Hematopoietic multipotent progenitor cell (in vitro differentiated cells): Measurements from ENCODE around the gene TOB1. TPM values are rescaled to one million over a fixed set of nuclear protein-coding genes. Genes with fewer than 3 reads are reported as not detected.

Experiments used
- DNase-seq, 3 donors: peaks; one replicate each; pipeline ENCODE4 v3.0.0-alpha.2; 2011 to 2015; ENCODE audit warnings: low read depth in 2 of 3, low spot score in 2 of 3
- total RNA-seq: library from RNA; depleted of rRNA; stranded (reverse); fragments of >200 nt; gene quantifications from one replicate; pipeline ENCODE4 v1.2.3, GENCODE V29; 2012

The TOB1 gene
- total RNA-seq, 1 donor = 12.1 TPM

DNA sequence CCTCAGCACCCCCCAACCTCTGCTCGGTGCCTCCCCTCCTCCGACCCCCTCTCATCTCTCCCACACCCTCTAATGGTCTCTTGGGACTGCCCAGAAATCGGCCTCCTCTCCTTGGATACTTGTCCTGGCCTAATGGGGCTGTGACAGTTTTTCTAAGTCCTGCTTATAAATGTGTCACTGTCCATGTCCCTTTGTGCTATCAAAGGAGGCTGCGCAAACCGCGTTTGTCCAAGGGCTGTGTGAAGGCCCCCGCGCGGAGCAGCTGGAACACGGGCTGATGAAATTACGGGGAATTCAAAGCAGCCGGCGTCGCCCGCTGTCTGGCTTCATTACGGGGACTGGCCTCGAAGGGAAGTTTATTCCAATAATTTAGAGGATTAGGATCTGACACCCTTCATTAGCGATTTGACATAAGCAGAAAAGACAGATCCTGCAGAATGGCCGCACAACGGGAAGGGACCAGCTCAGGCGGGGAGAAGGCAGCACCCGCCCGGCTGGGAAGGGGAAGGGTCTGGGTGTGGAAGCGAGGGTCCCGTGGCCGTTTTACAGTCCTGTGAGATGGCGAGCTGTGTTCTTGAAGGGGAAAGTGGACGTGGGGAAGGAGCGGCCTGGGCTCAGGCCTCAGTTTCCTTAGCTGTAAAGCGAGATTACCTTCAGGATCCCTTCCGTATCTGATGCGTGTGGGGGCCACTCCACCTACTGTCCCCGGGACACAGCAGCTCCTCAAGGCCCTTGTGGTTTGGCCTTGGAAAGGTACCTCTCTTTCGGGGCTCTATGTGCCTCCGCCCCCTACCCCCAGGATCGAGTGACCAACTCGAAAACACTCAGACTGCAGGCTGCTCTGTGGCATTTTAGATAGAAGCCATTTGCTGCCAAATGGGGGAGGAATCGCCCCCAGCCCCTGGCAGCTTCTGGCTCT lies 32.4 kb downstream of the TOB1 start:
- DNase-seq = no peak

DNA sequence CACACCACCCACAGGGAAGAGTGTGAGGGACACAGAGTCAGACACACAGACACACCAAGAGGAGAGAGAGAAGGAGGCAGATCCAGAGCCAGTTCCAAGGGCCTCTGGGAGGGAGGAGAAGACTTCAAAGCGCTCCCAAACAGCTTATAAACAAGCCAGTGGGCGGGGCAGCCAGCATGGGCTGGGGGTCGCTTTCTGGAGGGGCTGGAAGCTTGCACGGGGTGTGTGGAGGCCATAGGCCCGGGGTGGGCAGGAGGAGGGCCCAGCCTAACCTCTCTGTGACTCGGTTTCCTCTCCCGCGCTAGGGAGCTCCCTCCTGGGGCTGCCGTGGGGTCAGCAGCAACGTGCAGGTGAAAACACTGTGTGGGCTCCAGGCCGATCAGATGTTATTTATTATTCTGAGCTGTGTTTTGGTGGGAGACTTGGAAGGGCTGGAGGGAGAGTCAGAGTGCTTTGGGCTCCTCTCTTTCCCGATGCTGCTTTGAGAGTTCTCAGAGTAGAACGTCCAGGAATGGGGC lies 33.2 kb downstream of the TOB1 start:
- no peak for DNase-seq

DNA sequence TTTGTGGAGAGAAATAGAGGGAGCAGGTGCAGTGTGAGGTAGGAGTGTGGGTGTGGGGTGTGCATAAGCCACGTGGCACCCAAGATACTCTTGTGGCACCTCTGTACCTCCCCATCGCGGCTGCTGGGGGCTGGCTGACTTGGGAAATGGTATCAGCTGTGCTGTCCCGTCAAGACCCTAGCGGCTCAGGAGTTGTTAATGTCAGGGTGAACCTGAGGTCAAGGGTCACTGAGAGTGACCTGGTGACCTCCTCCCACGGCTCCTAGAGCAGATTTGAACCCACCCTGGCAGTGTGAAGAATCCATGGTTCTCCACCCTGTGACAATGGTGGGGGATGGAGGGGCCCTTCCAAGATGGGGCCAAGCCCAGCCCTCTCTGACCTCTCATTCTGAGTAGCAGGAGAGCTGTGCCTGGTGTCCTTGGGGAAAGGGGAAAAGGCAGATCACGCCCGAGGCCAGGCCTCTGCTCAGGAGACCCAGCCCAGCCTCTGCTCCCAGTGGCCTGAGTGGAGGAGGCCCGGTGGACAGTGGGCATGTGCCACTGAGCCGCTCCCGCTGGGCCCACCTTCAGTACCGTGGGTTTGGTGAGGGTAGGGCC lies 33.8 kb downstream of the TOB1 start:
- DNase-seq = no peak

DNA sequence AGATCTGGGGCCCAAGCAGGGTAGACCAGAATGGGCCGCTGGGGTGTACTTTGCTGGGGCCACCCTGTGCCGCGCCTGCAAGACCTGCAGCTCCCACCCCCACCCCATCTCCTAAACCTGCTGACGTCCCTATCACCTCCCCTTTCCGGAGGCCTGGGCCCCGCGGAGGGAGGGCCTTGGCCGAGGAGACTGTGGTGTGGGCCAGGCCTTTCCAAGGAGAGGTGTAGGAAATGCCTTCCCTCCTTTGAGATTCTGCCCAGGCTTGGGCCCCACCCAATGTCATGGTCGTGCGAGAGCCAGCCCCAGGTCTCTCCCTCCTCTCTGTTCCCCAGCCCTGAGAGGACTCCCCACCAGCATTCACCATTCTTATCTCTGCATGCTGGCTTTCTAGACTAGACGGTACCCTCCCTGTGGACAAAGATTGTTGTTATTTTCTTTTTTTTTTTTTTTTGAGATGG lies 34.7 kb downstream of the TOB1 start:
- DNase-seq = peak in 1 of 3 donors; percentile 48

DNA sequence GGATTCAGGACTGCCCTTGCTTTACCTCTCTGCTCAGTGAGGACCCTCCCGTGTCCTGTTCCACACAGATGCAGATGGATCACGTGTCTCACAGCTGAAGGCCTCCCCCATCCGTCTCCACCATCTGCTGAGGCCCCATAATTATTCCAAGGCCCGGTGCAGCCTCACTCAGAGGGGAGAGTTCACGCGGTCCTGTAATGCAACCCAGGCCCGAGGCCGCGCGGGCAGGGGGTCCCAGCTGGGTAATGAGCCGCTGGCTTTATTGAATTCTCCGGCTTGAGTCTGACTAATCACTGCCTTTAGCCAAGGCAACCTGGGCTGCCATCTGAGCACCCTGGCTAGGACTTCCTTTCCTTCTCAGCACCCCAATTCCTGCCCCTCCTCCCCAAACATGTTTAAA lies 35.2 kb downstream of the TOB1 start:
- no peak for DNase-seq

DNA sequence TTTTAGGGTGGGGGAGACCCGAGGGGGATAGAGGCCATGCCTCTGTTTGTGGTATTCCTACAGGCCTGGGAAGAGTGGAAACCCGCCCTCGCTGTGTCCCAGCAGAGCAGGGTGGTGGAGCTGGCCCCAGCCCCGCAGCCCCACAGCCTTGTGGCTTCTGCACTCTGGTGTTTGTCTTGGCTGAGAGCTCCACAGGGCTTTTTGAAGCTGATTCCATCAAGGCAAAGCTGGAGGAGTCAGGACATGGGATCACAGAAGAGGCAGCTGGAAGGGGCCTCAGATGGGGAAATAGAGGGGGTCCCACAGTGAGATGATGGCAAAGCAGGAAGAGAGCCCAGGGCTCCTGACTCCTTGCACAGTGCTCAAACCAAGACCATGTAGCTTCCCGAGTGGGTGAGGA lies 35.8 kb downstream of the TOB1 start:
- no peak for DNase-seq

DNA sequence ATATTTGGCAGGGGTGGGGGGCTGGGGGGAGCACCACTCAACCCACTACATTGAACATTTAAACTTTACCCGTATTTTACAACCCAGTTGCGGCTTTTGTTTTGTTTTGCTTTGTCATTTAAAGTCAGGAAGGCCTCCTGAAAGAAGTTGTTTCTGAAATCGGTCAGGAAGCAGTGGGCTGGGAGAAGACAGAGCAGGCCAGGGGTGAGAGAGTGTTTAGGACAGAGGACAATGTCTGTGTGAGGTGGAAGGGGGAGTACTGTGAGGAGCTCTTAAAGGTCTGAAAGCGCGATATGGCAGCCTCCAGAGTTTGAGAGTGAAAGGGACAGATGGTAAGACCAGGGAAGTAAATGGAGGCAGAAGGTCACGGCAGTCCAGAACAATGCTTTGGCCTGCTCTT lies 36.8 kb downstream of the TOB1 start:
- no peak for DNase-seq

DNA sequence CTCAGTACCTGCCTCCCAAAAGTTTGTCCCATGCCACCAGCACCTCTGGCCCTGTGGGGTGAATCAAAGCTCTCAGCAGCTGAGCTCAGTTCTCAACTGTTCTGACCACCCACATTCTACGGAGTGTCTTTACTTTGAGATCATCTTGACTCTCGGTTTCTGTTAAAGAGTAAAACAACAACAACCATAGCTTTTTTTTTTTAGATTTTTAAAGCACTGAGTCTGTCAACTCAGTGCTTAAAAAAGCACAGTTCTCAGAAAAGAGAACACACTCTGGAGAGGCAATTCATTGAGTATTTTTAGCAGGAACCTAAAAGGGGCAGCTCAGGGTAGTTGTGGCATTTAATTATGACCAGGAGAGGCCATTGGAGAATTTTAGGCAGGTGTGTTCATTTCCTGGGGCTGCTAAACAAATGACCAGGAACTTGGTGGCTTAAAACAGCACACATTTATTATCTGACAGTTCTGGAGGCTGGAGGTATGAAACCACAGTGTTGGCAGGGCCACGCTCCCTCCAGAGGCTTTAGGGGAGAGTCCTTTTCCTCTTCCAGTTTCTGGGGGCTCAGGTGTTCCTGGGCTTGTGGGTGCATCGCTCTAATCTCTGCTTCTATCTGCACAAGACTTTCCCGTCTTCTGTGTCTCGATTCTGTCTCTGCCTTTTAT lies 37.5 kb downstream of the TOB1 start:
- no peak for DNase-seq

DNA sequence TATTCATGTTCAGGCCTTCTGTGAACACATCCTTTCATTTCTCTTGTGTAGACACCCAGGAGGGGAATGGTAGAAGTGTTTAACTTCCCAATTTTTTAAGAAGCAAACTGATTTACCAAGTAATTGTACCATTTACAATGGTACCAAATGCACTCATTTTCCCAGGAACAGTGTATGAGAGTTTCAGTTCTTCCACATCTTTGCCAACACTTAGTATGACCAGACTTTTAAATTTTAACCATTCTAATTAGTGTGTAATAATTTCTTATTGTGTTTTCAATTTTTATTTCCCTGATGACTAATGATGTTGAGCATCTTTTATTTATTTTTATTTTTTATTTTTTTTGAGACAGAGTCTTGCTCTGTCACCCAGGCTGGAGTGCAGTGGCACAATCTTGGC lies 41.0 kb downstream of the TOB1 start:
- no peak for DNase-seq

DNA sequence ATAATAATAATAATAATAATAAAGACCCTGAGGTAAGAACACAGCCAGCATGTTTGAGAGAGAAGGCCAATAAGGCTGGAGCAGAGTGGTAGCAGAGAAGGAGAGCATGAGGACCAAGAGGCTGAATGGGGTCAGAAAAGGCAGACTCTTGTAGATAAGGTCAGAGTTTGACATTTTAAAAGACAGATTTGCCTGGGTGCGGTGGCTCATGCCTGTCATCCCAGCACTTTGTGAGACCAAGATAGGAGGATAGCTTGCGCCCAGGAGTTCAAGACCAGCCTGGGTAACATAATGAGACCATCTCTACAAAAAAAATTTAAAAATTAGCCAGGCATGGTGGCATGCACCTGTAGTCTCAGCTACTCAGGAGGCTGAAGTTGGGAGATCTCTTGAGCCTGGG lies 41.7 kb downstream of the TOB1 start:
- DNase-seq = no peak

DNA sequence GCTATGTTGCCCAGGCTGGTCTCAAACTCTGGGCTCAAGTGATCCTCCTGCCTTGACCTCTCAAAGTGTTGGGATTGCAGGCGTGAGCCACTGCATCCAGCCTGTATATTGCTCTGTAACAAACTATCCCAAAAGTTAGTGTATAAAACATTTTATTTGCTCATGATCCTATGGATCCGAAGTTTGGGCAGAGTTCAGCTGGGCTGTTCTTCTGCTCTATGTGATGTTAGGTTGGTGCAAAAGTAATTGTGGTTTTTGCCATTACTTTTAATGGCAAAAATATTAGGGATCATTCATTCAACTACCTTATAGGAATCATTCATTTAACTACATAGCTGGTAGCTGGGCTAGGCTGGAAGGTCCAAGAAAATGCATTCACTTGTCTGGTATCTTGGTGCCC lies 43.6 kb downstream of the TOB1 start:
- no peak for DNase-seq

DNA sequence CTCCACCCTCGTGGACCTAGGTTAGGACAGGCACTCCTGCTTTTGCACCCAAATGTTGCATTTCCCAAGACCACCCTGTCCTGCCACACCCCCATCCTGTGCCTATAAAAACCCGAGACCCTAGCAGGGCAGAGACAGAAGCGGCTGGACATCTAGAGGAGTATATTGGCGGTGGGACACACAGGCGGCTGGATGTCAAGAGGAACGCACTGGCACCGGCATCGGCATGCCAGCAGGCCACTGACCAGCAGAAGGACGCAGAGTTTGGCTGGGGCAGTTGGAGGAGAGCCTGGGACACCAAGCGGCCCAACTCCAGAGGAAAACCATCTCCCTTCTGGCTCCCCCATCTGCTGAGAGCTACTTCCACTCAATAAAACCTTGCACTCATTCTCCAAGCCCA lies 45.5 kb downstream of the TOB1 start:
- DNase-seq = no peak

DNA sequence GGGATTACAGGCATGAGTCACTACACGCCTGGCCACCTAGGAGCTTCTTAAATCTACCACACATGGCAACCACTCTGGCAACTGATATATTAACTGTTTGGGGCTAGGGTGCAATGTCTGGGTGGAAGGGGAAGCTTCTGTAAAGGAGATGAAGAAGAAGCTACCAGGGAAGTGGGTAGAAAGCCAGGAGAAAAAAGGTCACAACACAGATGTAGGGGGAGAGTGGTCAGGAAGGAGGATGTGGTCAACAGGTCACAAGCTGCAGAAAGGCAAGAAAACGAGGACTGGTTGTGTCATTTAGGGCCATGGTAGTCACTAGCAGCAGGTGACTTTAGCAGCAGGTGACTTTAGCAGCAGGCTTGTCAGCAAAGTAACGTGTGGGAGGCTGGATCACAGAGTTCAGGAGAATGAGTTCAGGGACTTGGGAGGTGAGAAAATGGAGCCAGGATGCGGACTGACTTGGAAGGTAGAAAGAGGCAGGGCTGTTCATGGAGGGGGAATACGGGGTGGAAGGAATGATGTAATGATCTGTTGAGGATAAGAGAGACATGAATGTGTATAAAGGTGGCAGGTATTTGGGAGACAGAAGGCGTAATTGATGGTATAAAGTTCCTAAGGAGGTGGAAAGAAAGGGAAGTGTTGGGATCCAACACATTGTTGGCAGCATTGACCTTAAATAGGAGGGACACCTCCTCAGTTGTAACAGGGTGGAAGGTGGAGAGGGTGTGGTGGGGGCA lies 47.1 kb downstream of the TOB1 start:
- DNase-seq = no peak

DNA sequence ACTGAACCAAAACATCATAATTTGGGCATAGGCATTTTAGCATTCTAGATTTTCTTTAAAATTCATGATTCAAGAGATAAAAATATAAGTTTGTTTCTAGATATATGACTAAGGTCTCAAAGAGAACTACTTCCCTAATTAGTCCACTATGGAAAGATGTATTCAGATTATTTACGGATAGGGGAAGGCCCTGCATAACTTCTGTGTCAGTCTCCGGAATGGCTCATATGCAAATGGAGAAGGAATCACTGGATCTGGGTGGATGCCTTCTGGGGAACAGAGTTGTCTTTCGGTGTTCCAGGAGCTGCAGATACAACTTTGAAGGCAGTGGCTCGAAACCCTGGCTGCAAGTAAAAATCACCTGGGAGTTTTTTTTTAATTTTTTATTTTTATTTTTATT lies 47.9 kb downstream of the TOB1 start:
- no peak for DNase-seq

DNA sequence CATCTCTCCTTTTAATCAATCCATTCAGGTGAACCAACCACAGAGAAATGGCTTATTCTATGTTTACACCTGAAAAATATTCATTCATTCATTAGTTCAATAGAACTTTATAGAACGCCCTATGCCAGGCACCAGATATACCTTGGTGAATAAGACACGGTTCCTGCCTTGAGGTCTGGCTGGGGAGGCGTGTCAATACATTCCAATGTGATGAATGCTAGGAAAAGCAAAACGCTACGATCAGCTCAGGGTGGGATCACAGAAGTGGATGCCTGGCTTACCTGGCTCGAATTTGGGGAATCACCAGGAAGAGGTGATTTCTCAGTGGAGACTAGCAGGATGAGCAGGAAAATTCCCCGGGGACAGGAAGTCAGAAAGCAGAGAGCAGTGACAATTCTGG lies 48.3 kb downstream of the TOB1 start:
- no peak for DNase-seq

DNA sequence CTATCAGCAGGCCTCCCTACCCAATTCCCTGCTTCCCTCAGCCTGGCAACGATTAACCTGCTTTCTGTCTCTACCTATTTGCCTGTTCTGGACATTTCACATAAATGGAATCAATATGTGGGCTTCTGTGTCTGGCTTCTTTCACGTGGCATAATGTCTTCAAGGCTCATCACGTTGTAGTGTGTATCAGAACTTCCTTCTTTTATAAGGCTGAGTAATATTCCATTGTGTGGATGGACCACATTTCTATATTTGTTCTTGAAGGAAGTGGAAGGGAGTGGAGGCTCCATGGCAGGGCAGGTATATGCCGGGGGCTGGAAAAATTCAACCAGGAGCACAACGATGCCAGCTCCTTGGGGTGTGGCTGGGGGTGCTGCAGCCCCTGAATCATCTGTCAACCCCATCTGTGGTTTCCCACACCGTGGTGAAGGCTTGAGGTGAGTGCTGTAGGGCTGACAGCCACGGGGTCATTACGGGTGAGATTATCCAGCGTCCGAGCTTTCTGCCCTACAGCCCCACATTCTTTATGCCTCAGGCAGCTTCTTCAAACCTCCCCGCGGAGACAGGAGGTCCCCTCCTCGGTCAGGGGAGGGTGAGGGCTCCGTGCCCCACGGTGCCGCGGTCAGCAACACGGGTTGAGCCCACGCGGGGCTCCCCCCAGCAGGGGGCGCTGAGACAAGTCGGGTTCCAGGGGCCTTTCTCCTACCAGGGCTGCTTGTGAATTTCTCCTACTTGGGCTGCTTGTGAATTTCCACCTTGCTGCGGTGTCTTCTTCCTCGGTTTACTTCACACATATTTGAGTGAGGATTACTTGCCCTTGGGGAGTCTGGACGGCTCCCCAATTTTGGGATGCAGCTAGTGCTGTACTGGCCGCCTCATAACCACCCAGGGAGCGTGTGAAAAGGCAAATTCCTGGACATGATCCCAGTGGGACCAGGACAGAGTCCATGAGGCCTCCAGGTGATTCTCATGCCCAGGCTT lies 49.1 kb downstream of the TOB1 start:
- DNase-seq = peak; percentile 29 to 55 (median 47)

DNA sequence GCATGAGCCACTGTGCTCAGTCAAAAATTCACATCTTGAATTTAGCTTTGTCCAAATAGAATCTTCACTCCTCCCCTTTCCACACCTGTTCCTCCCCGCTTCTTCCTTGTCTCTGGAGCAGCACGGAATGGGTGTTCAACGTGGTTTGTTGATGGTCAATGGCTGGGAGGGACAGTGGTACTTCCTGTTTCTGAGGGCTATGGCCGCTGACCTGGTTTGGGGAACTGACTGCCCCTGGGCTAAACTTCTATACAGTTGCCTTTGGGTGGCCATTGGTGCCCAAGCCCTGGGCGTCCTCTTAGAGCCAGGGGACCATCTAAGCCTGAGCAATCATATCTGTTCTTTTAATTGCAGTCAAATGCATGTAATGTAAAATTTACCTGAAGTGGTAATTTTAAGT lies 49.9 kb downstream of the TOB1 start:
- no peak for DNase-seq

DNA sequence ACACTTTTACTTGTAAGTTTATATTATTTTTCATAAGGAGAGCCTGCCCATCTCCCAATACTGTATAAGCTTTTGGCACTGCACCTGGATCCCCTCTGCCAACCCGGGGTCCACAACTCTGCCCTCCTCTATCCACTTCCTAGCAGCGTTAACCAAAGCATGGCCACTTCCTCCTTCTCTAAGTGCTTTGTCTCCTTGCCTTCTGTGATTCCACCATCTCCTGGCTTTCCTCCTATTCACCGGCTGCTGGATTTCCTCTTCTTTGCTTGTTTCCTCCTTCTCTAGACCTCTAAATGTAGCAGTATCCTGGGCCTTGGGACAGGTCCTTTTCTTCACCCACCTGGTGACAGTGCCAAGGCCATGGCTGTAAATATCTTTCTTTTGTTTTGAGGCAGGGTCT lies 50.8 kb downstream of the TOB1 start:
- no peak for DNase-seq

DNA sequence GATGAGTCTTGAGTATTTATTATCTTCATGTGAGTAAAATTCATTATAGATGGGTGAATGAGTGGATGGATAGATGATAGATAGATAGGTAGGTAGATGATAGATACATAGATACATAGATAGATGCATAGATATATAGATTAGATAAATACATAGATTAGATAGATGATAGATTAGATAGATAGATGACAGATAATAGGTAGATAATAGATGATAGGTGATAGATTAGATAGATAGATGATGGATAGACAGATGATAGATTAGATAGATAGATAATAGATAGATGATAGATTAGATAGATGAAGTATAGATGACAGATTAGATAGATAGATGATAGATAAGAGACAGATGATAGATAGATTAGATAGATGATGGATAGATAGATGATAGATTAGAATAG lies 52.6 kb downstream of the TOB1 start:
- DNase-seq = no peak
